ENCODE data around the gene NPTX1. TPM values are rescaled to one million over a fixed set of nuclear protein-coding genes. Genes with fewer than 3 reads are reported as not detected.
A peak's percentile ranks its signal among the peaks of the same experiment; 100 is the strongest.

The NPTX1 gene
- total RNA-seq, 1 donor from 2014 or later, result not detected

- peak overlapping the region; percentile 21 for H3K4me3 ChIP-seq (ENCODE audit: low read depth, low read length)
- DNase-seq (ENCODE audit: low read depth), result no peak
- TF ChIP-seq, protein P1, sequence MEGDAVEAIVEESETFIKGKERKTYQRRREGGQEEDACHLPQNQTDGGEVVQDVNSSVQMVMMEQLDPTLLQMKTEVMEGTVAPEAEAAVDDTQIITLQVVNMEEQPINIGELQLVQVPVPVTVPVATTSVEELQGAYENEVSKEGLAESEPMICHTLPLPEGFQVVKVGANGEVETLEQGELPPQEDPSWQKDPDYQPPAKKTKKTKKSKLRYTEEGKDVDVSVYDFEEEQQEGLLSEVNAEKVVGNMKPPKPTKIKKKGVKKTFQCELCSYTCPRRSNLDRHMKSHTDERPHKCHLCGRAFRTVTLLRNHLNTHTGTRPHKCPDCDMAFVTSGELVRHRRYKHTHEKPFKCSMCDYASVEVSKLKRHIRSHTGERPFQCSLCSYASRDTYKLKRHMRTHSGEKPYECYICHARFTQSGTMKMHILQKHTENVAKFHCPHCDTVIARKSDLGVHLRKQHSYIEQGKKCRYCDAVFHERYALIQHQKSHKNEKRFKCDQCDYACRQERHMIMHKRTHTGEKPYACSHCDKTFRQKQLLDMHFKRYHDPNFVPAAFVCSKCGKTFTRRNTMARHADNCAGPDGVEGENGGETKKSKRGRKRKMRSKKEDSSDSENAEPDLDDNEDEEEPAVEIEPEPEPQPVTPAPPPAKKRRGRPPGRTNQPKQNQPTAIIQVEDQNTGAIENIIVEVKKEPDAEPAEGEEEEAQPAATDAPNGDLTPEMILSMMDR (conservative IDR thresholded peaks at IDR 0.05; ENCODE audit: low read depth, low read length), result no peak
These were observed 2.3 kb upstream of the NPTX1 start for GRCh38 chr17:80478487-80479245.

DNA sequence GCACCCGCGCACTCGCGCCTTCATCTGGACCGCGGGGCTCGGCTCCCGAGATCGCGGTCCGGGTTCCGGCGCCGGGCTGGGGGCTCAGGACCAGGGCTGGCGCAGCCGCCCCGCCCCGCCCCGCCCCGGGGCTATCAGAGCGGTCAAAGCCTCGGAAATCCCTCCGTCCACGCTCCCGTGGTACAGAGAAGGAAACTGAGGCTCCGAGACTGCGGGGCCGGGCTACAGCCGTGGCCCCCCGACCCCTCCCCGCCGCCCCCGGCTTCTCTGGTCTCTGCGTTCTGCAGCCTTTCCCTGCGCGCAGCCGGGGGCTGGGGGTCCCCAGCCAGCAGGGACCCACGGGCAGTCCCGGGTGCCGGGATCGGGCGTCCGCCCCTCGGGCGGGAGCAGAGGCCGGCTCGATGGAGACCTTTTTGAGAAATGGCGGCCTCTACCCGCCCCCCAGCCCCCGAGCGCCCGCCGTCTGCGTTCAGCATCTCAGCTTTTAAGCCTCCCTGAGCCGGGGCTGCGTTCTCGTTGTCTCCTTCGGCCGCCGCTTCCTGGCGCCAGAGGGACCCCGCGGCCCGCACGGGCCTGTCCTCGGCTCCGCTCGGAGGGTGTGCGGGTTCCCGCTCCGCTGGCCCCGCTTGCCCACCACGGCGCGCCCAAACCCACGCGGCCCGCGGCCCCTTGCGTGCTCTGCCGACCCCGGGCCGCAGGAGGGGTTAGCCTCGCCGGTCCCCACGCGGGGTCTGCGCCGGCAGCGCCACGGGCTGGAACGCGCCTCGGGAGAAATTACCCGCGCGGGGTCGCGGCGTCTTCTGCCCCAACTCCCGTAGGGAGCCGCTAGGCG is 1.5 kb upstream of the NPTX1 start:
- no peak for DNase-seq (ENCODE audit: low read depth)
- peak overlapping the region; percentile 21 for H3K4me3 ChIP-seq (ENCODE audit: low read depth, low read length)
- TF ChIP-seq, protein P1 (conservative IDR thresholded peaks at IDR 0.05; ENCODE audit: low read depth, low read length), result peak; percentile 49

DNA sequence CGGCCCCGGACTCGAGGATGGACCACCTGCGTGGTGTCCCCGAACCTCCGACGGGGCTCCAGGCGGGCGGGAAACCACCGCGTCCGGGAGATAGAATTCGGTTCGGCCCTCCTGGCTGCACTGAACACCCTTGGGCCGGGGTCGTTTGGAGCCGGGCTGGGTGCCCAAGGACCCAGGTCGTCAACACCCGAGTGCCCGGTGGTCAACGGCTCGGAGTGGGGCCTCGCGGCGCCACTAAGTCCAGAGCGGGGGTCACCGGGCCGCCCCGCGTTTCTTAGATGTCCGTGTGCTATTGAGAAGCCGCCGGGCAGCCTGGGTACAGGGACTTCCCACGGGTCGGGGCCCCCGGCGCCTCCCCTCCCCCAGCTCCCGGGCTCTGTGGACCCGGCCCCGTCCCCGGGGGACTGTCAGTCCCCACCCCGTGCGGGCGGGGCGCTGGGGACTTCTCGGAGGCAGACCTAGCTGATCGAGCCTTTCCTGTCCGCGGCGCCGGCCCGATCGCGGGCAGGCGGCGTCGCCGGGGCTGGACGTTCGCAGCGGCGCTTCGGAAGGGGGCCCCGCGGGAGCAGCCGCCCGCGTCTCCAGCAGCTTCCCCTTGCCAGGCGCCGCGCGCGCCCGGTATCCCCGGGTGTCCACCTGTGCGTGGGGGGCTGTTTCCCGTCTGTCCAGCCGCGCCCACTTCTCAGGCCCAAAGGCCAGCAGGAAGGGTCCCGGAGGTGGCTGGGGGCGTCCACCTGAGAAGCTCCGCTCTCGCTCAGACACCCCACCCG is 655 bp upstream of the NPTX1 start:
- DNase-seq (ENCODE audit: low read depth), result no peak
- H3K4me3 ChIP-seq (ENCODE audit: low read depth, low read length), result no peak overlapping the region
- TF ChIP-seq, protein P1 (conservative IDR thresholded peaks at IDR 0.05; ENCODE audit: low read depth, low read length), result no peak

DNA sequence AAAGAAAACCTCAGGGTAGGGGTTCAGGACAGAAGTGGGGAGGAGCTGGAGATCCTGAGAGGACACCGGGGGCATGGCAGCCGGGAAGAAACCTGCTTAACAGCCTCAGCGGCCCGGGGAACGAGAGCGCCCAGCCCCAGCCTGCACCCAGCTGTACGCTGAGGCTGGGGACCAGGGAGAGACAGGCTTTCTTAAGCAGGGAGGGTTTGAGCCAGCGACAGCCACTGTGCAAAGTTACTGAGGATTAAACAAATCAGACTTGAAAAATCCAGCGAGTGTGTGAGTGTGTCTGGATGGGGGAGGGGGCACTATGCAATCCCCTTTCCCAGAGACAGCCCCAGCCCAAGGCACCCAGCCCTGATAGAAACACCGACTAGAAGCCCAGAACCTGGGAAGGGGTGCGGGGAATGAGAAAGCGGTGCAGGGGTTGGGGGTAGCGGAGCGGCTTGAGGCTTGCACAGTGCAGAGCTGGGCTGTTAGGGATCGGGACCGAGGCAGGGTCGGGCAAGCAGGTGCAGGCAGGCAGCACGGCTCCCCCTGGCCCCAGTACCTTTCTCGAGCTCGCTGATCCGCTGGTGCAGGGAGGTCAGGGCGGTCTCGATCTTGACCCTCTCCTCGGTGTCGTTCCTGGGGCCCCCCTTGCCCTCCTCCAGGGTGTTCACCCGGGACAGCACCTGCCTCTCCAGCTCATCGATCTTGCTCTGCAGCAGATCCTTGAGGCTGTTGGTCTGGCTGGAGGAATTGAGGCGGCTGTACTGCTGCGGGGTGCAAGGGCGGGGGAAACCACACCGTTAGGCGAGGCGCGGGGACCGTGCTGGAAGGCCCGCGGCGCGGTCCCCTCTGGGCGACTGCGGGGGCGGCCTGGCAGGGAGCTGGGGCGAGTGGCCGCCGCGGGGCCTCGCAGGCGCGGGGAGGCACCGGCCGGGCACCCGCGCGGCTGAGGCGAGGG is 1.2 kb downstream of the NPTX1 start:
- DNase-seq (ENCODE audit: low read depth), result no peak
- H3K4me3 ChIP-seq (ENCODE audit: low read depth, low read length), result no peak overlapping the region
- TF ChIP-seq, protein P1 (conservative IDR thresholded peaks at IDR 0.05; ENCODE audit: low read depth, low read length), result no peak

DNA sequence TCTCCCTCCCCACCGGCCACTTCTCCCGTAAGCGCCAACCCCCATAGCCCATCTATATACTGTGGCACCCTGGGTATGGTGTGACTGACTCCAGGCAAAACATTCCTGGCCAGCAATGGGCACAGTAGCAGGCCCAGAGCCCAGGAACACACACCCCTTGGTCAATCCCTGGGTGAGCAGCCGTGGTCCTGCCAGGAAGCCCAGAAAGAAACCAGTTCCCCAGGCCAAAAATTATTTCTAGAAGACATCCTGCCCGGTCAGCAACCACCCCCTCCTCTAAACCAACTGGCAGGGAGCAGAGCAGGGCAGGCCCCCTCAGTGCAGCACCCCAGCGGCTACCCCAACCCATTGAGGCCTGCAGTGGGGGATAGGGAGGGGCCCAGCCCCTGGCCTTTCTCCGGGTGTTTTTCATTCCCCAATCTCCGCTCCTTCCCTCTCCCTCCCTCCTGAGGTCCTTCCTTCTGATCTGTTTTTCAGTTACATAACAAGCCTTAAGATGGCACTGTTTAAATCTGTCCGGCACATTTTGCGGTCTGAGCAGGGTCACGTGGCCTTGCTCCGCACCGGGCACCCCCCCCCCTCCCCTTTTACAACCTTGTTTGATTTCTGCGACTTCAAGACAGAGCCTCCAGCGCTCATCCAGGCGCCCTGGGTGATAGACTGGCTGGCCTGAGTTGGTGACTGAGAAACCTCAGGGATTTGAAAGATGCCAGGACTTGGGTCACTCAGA is 2.0 kb downstream of the NPTX1 start:
- TF ChIP-seq, protein P1 (conservative IDR thresholded peaks at IDR 0.05; ENCODE audit: low read depth, low read length), result peak; percentile 25
- H3K4me3 ChIP-seq (ENCODE audit: low read depth, low read length), result no peak overlapping the region
- DNase-seq (ENCODE audit: low read depth), result no peak
